ENCODE results near the gene TP53TG5.

The TP53TG5 gene

GRCh38 chr20:45405571-45406259 lies 27.6 kb upstream of the TP53TG5 start:
- no peak for DNase-seq

- DNase-seq, result no peak
Measured at GRCh38 chr20:45404438-45404837, 26.3 kb upstream of the TP53TG5 start.

- DNase-seq, result no peak
Measured at GRCh38 chr20:45402946-45403345, 24.8 kb upstream of the TP53TG5 start.

- no peak for DNase-seq
Measured at GRCh38 chr20:45400346-45401031, 22.4 kb upstream of the TP53TG5 start.

- DNase-seq, result no peak
Measured at GRCh38 chr20:45399018-45399417, 20.9 kb upstream of the TP53TG5 start.

GRCh38 chr20:45395114-45395415 lies 16.9 kb upstream of the TP53TG5 start:
- DNase-seq, result no peak

- DNase-seq, result no peak
Measured at GRCh38 chr20:45394221-45395113, 16.3 kb upstream of the TP53TG5 start.

- no peak for DNase-seq
Measured at GRCh38 chr20:45392733-45393132, 14.6 kb upstream of the TP53TG5 start.

GRCh38 chr20:45391559-45391958 lies 13.4 kb upstream of the TP53TG5 start:
- DNase-seq, result no peak

- DNase-seq, result no peak
Measured at GRCh38 chr20:45390931-45391330, 12.8 kb upstream of the TP53TG5 start.

GRCh38 chr20:45387274-45387673 lies 9.1 kb upstream of the TP53TG5 start:
- DNase-seq, result no peak

GRCh38 chr20:45377269-45377668 lies 856 bp downstream of the TP53TG5 start:
- DNase-seq, result no peak

GRCh38 chr20:45374966-45375365 lies 3.2 kb downstream of the TP53TG5 start:
- no peak for DNase-seq

GRCh38 chr20:45374101-45374467 lies 4.0 kb downstream of the TP53TG5 start:
- no peak for DNase-seq

GRCh38 chr20:45373353-45374100 lies 4.6 kb downstream of the TP53TG5 start:
- DNase-seq, result no peak

GRCh38 chr20:45372646-45373352 lies 5.3 kb downstream of the TP53TG5 start:
- no peak for DNase-seq

GRCh38 chr20:45372241-45372640 lies 5.9 kb downstream of the TP53TG5 start:
- no peak for DNase-seq

- DNase-seq, result no peak
Measured at GRCh38 chr20:45370571-45371160, 7.5 kb downstream of the TP53TG5 start.

- DNase-seq, result no peak
Measured at GRCh38 chr20:45368221-45368980, 9.7 kb downstream of the TP53TG5 start.

- DNase-seq, result no peak
Measured at GRCh38 chr20:45367126-45367525, 11.0 kb downstream of the TP53TG5 start.

GRCh38 chr20:45366631-45367030 lies 11.5 kb downstream of the TP53TG5 start:
- no peak for DNase-seq

All from T1000 (cell line).